ENCODE results near the gene TCAIM. TPM values are rescaled to one million over a fixed set of nuclear protein-coding genes. Genes with fewer than 3 reads are reported as not detected.

Gene TCAIM
- total RNA-seq, 4 donors from 2014 or later = 26.2 to 33.3 (median 27.7) TPM

- Histone ChIP-seq H3K4me1 (no peaks in the 10 kb centered on the region), H3K36me3 (no peaks in the 10 kb centered on the region), H3K27ac (no peak overlapping the region), H3K27me3 (no peaks in the 10 kb centered on the region), H3K4me3 (replicated peaks in 1 of 3) (no peak overlapping the region), H3K9me3 (no peaks in the 10 kb centered on the region)
- no peak for DNase-seq
- WGBS, 2 donors = 89 to 93% methylated on average over 3 of the region's 3 CpGs
- TF ChIP-seq CTCF (IDR thresholded peaks at IDR 0.05) = no peak
- no peak for TF ChIP-seq POLR2A (IDR thresholded peaks at IDR 0.05)
- intact Hi-C loops (cut with DNase I) = no loop called here
Measured at GRCh38 chr3:44301746-44302145, 36.8 kb upstream of the TCAIM start.

GRCh38 chr3:44309500-44309899 is 29.1 kb upstream of the TCAIM start:
- DNase-seq = no peak
- no peak overlapping the region for H3K4me3 ChIP-seq (replicated peaks in 1 of 3)
- intact Hi-C loops (cut with DNase I) = no loop called here
- TF ChIP-seq POLR2A (IDR thresholded peaks at IDR 0.05) (no peak), CTCF (IDR thresholded peaks at IDR 0.05) (no peak)
- H3K4me1 ChIP-seq = no peaks in the 10 kb centered on the region
- H3K27ac ChIP-seq = no peak overlapping the region
- H3K9me3 ChIP-seq = no peaks in the 10 kb centered on the region
- no peaks in the 10 kb centered on the region for H3K27me3 ChIP-seq
- no peaks in the 10 kb centered on the region for H3K36me3 ChIP-seq

DNA sequence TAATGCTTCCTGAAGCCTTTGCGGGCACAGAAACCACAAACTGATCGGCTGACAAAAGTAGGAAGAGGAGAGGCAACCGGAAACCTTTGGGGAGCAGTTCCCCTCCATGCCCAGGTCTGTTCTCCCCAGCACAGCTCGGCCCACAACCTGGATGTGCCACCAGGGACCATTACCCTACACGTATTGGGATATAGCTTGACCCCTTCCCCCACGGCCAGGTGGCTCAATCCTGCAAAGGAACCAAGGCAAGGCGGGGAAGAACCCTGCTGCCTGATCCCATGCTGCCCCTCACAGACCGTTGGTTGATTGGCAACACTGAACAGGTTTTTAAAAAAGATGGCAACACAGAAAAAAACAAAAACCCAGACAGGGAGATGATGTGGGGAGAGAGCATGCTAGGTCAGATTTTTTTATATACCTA is 19.7 kb upstream of the TCAIM start:
- Histone ChIP-seq H3K36me3 (no peaks in the 10 kb centered on the region), H3K4me3 (replicated peaks in 1 of 3) (no peak overlapping the region), H3K4me1 (no peaks in the 10 kb centered on the region), H3K27ac (no peak overlapping the region), H3K27me3 (no peaks in the 10 kb centered on the region), H3K9me3 (no peaks in the 10 kb centered on the region)
- WGBS, 2 donors = 62 to 67% methylated on average over 8 of the region's 8 CpGs
- intact Hi-C loops (cut with DNase I) = no loop called here
- TF ChIP-seq POLR2A (IDR thresholded peaks at IDR 0.05) = no peak
- TF ChIP-seq CTCF (IDR thresholded peaks at IDR 0.05) = no peak
- no peak for DNase-seq

DNA sequence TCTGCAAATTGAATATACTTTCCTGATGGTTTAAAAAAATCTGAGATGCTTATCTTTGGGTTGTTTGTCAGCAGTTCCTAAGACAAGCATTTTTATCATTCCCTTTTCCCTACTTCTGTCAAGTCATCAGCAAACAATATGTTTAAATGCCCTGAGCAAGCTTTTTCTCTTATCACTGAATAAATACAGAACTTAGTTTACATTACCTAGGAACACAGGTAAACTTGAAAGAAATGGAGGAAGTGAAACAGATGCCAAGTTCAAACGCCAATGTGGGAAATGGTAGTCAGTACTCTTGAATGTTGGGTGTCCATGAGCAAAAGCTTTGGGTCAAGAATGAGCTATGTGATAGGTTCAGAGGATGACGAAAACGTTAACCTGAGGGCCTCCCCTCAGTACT is 17.2 kb upstream of the TCAIM start:
- WGBS, 2 donors = 48 to 53% methylated on average over 3 of the region's 3 CpGs

More for the DNA sequence above, 17.2 kb upstream of the TCAIM start:
- intact Hi-C loops (cut with DNase I) = no loop called here
- Histone ChIP-seq H3K9me3 (no peaks in the 10 kb centered on the region), H3K4me3 (replicated peaks in 1 of 3) (no peak overlapping the region), H3K27ac (no peak overlapping the region), H3K36me3 (no peaks in the 10 kb centered on the region), H3K27me3 (no peaks in the 10 kb centered on the region), H3K4me1 (no peaks in the 10 kb centered on the region)
- no peak for TF ChIP-seq POLR2A (IDR thresholded peaks at IDR 0.05)
- TF ChIP-seq CTCF (IDR thresholded peaks at IDR 0.05) = no peak
- no peak for DNase-seq

Data from thyroid gland (tissue), 4 donors.